Measurements from ENCODE around the gene KCP.

The KCP gene

DNA sequence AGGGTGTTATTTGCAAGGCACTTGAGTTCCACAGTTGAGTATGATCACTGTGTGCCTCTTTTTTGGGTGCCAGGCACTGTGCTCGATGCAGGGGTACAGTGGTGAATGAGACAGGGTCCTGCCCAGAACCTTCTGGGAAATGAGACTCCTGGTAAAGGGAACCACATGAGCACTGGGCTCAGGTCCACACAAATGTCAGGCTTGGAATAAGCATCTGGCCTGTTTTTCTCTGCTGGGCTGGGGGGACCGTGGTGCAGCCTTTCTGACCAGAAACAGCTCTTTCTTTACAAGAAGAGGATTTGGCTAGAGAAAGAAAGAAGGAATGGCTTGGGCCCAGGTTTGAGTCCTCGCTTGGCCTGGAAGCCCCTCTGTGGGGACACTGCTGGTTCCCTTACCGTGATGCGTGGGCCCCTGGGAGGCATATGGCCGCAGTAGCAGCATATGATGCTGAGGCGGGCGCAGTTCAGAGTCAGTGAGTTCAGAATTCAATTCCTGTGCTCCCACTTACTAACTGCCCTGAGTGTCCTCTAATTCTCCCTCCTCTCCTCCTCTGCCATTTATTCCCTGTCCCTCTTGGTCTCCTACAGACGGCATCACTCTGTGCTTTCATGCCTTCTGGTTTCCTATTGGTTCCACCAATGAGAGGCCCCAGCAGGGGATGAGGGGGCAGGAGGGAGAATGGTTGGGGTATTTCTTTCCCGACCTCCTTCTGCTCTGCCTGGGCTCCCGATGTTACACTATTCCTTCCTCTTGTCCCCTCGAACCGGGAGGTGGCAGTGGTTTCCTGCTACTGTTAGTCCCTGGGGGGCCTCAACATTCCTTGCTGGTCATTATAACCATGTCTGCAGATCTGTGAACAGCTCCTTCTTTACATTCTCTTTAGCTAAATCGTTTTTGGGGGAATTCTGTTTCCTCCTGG is 9.6 kb upstream of the KCP start:
- DNase-seq (ENCODE audit: low read depth): no peak

GRCh38 chr7:128919241-128919640 is 8.7 kb upstream of the KCP start:
- TF ChIP-seq, protein P1, sequence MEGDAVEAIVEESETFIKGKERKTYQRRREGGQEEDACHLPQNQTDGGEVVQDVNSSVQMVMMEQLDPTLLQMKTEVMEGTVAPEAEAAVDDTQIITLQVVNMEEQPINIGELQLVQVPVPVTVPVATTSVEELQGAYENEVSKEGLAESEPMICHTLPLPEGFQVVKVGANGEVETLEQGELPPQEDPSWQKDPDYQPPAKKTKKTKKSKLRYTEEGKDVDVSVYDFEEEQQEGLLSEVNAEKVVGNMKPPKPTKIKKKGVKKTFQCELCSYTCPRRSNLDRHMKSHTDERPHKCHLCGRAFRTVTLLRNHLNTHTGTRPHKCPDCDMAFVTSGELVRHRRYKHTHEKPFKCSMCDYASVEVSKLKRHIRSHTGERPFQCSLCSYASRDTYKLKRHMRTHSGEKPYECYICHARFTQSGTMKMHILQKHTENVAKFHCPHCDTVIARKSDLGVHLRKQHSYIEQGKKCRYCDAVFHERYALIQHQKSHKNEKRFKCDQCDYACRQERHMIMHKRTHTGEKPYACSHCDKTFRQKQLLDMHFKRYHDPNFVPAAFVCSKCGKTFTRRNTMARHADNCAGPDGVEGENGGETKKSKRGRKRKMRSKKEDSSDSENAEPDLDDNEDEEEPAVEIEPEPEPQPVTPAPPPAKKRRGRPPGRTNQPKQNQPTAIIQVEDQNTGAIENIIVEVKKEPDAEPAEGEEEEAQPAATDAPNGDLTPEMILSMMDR (IDR thresholded peaks at IDR 0.05; ENCODE audit: insufficient read depth, low read depth, low read length, missing control alignments): no peak
- no peak overlapping the region for H3K4me3 ChIP-seq (ENCODE audit: low read depth, low read length)
- no peak for DNase-seq (ENCODE audit: low read depth)

More for the DNA sequence above, 9.6 kb upstream of the KCP start:
- TF ChIP-seq, protein P1 (IDR thresholded peaks at IDR 0.05; ENCODE audit: insufficient read depth, low read depth, low read length, missing control alignments): no peak
- H3K4me3 ChIP-seq (ENCODE audit: low read depth, low read length): no peak overlapping the region

GRCh38 chr7:128918016-128918665 is 7.6 kb upstream of the KCP start:
- no peak for DNase-seq (ENCODE audit: low read depth)
- TF ChIP-seq, protein P1 (IDR thresholded peaks at IDR 0.05; ENCODE audit: insufficient read depth, low read depth, low read length, missing control alignments): no peak

GRCh38 chr7:128917122-128917521 is 6.6 kb upstream of the KCP start:
- TF ChIP-seq, protein P1 (IDR thresholded peaks at IDR 0.05; ENCODE audit: insufficient read depth, low read depth, low read length, missing control alignments): no peak
- no peak for DNase-seq (ENCODE audit: low read depth)
- no peak overlapping the region for H3K4me3 ChIP-seq (ENCODE audit: low read depth, low read length)

More at GRCh38 chr7:128918016-128918665, 7.6 kb upstream of the KCP start:
- H3K4me3 ChIP-seq (ENCODE audit: low read depth, low read length): no peak overlapping the region

DNA sequence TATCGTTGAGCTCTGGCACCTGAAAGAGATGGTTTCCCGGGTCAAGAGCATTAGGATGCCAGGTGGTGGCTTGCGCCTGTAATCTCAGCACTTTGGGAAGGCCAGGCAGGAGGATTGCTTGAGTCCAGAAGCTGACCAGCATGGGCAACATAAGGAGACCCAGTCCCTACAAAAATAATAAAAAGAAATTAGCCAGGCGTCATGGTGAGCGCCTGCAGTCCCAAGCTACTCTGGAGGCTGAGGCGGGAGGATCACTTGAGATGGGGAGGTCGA is 6.1 kb upstream of the KCP start:
- TF ChIP-seq, protein P1 (IDR thresholded peaks at IDR 0.05; ENCODE audit: insufficient read depth, low read depth, low read length, missing control alignments): no peak
- no peak for DNase-seq (ENCODE audit: low read depth)
- no peak overlapping the region for H3K4me3 ChIP-seq (ENCODE audit: low read depth, low read length)

DNA sequence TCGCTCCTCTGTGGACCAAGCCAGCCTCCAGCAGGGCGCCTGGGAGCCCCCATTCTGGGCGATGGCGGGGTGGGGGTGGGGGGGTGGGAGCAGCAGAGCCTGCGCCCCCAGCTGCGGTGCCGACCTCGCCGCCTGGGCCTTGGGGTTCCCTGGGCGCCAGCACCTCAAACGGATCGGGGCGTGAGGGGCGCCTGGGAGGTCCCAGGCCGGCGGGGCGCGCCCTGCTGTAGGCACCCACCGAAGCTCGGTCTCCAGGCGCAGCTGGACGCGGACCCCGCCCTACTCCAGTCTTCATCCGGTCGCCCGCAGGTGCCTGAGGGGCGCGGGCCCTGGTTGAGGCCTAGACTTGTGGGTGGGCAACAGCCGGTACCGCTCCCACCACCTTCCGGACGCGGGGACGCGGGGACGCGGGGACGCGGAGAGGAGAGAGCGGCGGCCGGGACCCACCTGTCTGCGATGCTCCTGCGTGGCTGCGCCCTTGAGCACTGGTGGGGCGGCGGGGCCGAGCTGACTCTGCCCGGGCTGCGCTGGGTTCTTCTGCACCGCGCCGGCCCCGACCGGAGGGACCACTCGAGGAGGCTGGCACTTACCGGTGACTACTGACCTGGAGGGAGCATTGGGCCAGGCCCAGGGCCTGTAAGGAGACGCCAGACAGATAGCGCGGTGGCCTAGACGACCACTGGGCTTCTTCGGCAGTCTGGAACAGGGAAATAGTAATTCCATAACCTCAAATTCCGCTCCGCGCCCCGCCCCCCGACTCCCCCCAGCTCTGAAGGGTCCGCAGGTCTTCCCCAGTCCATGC is 5.5 kb upstream of the KCP start:
- no peak for DNase-seq (ENCODE audit: low read depth)
- H3K4me3 ChIP-seq (ENCODE audit: low read depth, low read length): no peak overlapping the region; the same call in 1 of the 2 replicates
- TF ChIP-seq, protein P1 (IDR thresholded peaks at IDR 0.05; ENCODE audit: insufficient read depth, low read depth, low read length, missing control alignments): no peak
